Measurements from ENCODE around the gene RUVBL1. TPM values are rescaled to one million over a fixed set of nuclear protein-coding genes. Genes with fewer than 3 reads are reported as not detected.

RUVBL1 gene
- total and polyA plus RNA-seq, 10 of the 15 experiments (the other 5 are each of a cell fraction or from before 2014, with no cell fraction given) = 15.2 to 142 (median 84.2) TPM

- intact Hi-C loops (cut with micrococcal nuclease; ENCODE audit: unreplicated experiment) = no loop called here
- no peak for DNase-seq (ENCODE audit: low read depth, low spot score)
- Histone ChIP-seq H3K4me2 (ENCODE audit: control insufficient read depth, insufficient read depth) (no peak overlapping the region), H3K9ac (ENCODE audit: control insufficient read depth, insufficient read depth, low read length) (no peak overlapping the region), H3K9me3 (replicated peaks; ENCODE audit: control insufficient read depth, insufficient read depth, low read length) (no peaks in the 10 kb centered on the region), H3K4me3 (no peak overlapping the region), H4K20me1 (ENCODE audit: control insufficient read depth, insufficient read depth) (peaks cover 5% of the 10 kb centered on the region; the same call in 1 of the 2 replicates), H3K4me1 (ENCODE audit: control insufficient read depth, insufficient read depth, low read length) (no peaks in the 10 kb centered on the region), H3K27me3 (replicated peaks in 1 of 2; ENCODE audit: control insufficient read depth in 2 of 2, insufficient read depth in 2 of 2, low read length in 1 of 2) (no peaks in the 10 kb centered on the region), H3K27ac (ENCODE audit: control insufficient read depth, insufficient read depth) (no peak overlapping the region), H3K36me3 (ENCODE audit: control insufficient read depth in 2 of 2, insufficient read depth in 2 of 2, low read length in 1 of 2) (peaks cover 45 to 64% of the 10 kb centered on the region in 2 experiments), H3K79me2 (ENCODE audit: control insufficient read depth, insufficient read depth, low read length) (no peaks in the 10 kb centered on the region), H2AFZ (ENCODE audit: control insufficient read depth, low read depth, low read length) (no peak overlapping the region)
- ChIA-PET POLR2A (interaction anchor here (3.2 kb wide), 1 partner anchor 11 kb away, joined by 18 read pairs; no protein-coding TSS in a partner anchor), CTCF (interaction anchor here (0.9 to 6.2 kb wide), 2 partner anchors 11 to 67 kb away, joined by 3 to 37 read pairs; no protein-coding TSS in a partner anchor), SMC1A (ENCODE audit: uncharacterized antibody, unreplicated experiment) (interaction anchor here (0.8 kb wide), 1 partner anchor 10 kb away, joined by 3 read pairs; no protein-coding TSS in a partner anchor), RAD21 (ENCODE audit: unreplicated experiment) (no interaction called here)
- 98% methylated on average over 5 of the region's 9 CpGs for WGBS (ENCODE audit: insufficient coverage, insufficient replicate concordance, low lambda C conversion rate, missing lambda C conversion rate)
- TF ChIP-seq POLR2AphosphoS5 (IDR thresholded peaks at IDR 0.05; ENCODE audit: low read length) (0 out of 2 replicates have a peak, but pooled peaks have one; percentile 17), ZZZ3 (IDR thresholded peaks at IDR 0.05; ENCODE audit: control insufficient read depth, insufficient read length, low read depth) (no peak), IRF3 (IDR thresholded peaks at IDR 0.05) (no peak), ZNF274 (IDR thresholded peaks at IDR 0.05; ENCODE audit: insufficient read depth, insufficient read length) (no peak), ZNF622 (IDR thresholded peaks at IDR 0.05) (no peak)
- ATAC-seq = no peak
- no peak for FAIRE-seq
- BruUV-seq (replicated peaks) = no TSS peak
- in situ Hi-C loops (cut with MboI) = no loop called here
Observed at GRCh38 chr3:128066676-128067075, 56.9 kb downstream of the RUVBL1 start.

GRCh38 chr3:128066114-128066513 is 57.5 kb downstream of the RUVBL1 start:
- no peaks in the 10 kb centered on the region for H3K4me1 ChIP-seq (ENCODE audit: control insufficient read depth, insufficient read depth, low read length)
- peaks cover 43 to 64% of the 10 kb centered on the region in 2 experiments for H3K36me3 ChIP-seq (ENCODE audit: control insufficient read depth in 2 of 2, insufficient read depth in 2 of 2, low read length in 1 of 2)
- H4K20me1 ChIP-seq (ENCODE audit: control insufficient read depth, insufficient read depth) = peaks cover 5% of the 10 kb centered on the region; the same call in 1 of the 2 replicates
- BruUV-seq (replicated peaks) = no TSS peak
- ChIA-PET CTCF (interaction anchor here (0.9 to 6.2 kb wide), 3 partner anchors 10 to 67 kb away, joined by 3 to 37 read pairs (median 5); no protein-coding TSS in a partner anchor), SMC1A (ENCODE audit: uncharacterized antibody, unreplicated experiment) (interaction anchor here (1.2 kb wide), 1 partner anchor 10 kb away, joined by 4 read pairs; no protein-coding TSS in a partner anchor), POLR2A (interaction anchor here (3.2 kb wide), 1 partner anchor 10 kb away, joined by 18 read pairs; no protein-coding TSS in a partner anchor), RAD21 (ENCODE audit: unreplicated experiment) (no interaction called here)
- no peak overlapping the region for H3K4me3 ChIP-seq
- TF ChIP-seq E2F4 (IDR thresholded peaks at IDR 0.05; ENCODE audit: low read depth, low read length) = no peak
- no peak for TF ChIP-seq STAT1 (conservative IDR thresholded peaks at IDR 0.05)
- no peak for TF ChIP-seq ATF7 (IDR thresholded peaks at IDR 0.05; ENCODE audit: low read depth)
- no peak for TF ChIP-seq IRF4 (IDR thresholded peaks at IDR 0.05; ENCODE audit: low read depth, low read length)
- no peak for TF ChIP-seq PKNOX1 (IDR thresholded peaks at IDR 0.05)
- 94% methylated on average over 4 of the region's 4 CpGs for WGBS (ENCODE audit: insufficient coverage, insufficient replicate concordance, low lambda C conversion rate, missing lambda C conversion rate)
- no peak overlapping the region for H2AFZ ChIP-seq (ENCODE audit: control insufficient read depth, low read depth, low read length)
- no peak for ATAC-seq
- DNase-seq (ENCODE audit: low read depth, low spot score) = no peak
- in situ Hi-C loops (cut with MboI) (no loop called here), intact Hi-C loops (cut with micrococcal nuclease; ENCODE audit: unreplicated experiment) (no loop called here)
- no peak overlapping the region for H3K9ac ChIP-seq (ENCODE audit: control insufficient read depth, insufficient read depth, low read length)
- no peak overlapping the region for H3K4me2 ChIP-seq (ENCODE audit: control insufficient read depth, insufficient read depth)
- H3K9me3 ChIP-seq (replicated peaks; ENCODE audit: control insufficient read depth, insufficient read depth, low read length) = no peaks in the 10 kb centered on the region
- no peaks in the 10 kb centered on the region for H3K79me2 ChIP-seq (ENCODE audit: control insufficient read depth, insufficient read depth, low read length)
- H3K27me3 ChIP-seq (replicated peaks in 1 of 2; ENCODE audit: control insufficient read depth in 2 of 2, insufficient read depth in 2 of 2, low read length in 1 of 2) = no peaks in the 10 kb centered on the region
- FAIRE-seq = no peak
- H3K27ac ChIP-seq (ENCODE audit: control insufficient read depth, insufficient read depth) = no peak overlapping the region
